HUES64 (cell line): ENCODE results near the gene GLMN. TPM values are rescaled to one million over a fixed set of nuclear protein-coding genes. Genes with fewer than 3 reads are reported as not detected.

ENCODE experiments used
- H3K27ac ChIP-seq: 2 replicates; pipeline ENCODE4 v1.7.0; 2013; ENCODE audit warnings: low read depth, low read length, inconsistent platforms
- H3K27me3 ChIP-seq: 2 replicates; pipeline ENCODE4 v1.6.1; 2013; ENCODE audit warnings: mild to moderate bottlenecking, low read length; ENCODE audit not compliant: insufficient read depth
- H3K36me3 ChIP-seq: 2 replicates; pipeline ENCODE4 v1.6.1; 2013; ENCODE audit warnings: mild to moderate bottlenecking, low read length; ENCODE audit not compliant: insufficient read depth
- H3K4me1 ChIP-seq: 2 replicates; pipeline ENCODE4 v1.6.1; 2013; ENCODE audit warnings: mild to moderate bottlenecking, low read length, moderate library complexity; ENCODE audit not compliant: insufficient read depth
- H3K4me3 ChIP-seq: 2 replicates; pipeline ENCODE4 v1.5.1; 2013; ENCODE audit warnings: mild to moderate bottlenecking, low read length, moderate library complexity
- H3K9ac ChIP-seq: 2 replicates; pipeline ENCODE4 v1.6.1; 2013; ENCODE audit warnings: mild to moderate bottlenecking, low read depth, low read length
- H3K9me3 ChIP-seq: 2 replicates; pipeline ENCODE4 v1.6.1; 2013; ENCODE audit warnings: low read depth, low read length; ENCODE audit not compliant: insufficient read depth
- WGBS: fragments of 150-250, 120-280 bp; methylation state at CpG from one replicate; pipeline ENCODE4 v1.1.7; 2013; ENCODE audit warnings: missing lambda C conversion rate; 5-methylcytosine and 5-hydroxymethylcytosine counted together
- polyA plus RNA-seq, 2 experiments: library from polyadenylated mRNA; stranded (reverse); fragments of 50-300 nt; gene quantifications; one replicate each; pipeline ENCODE4 v1.2.3, GENCODE V29; 2013

Gene GLMN
- 29.5 TPM for polyA plus RNA-seq (2013, experiment 1 of 2)
- polyA plus RNA-seq (2013, experiment 2 of 2): 25.8 TPM

GRCh38 chr1:92298573-92299476 is at the start of gene GLMN, which contains the start of gene RPAP2:
Gene GLMN, minus strand, starts transcription at chr1:92298987. Its CDS starts 988 bp downstream, at chr1:92297999.
Gene RPAP2, plus strand, starts transcription at chr1:92299059. Its CDS starts 15 bp downstream, at chr1:92299074.
- under 1% methylated on average over 76 of the region's 76 CpGs for WGBS
- Histone ChIP-seq H3K4me1 (peaks cover 13% of the 10 kb centered on the region; the same call in 1 of the 2 replicates), H3K9ac (peak within 1 kb of the TSS; percentile 96), H3K36me3 (peaks cover 51% of the 10 kb centered on the region), H3K4me3 (peak within 1 kb of the TSS; percentile 93), H3K9me3 (no peaks in the 10 kb centered on the region), H3K27me3 (no peaks in the 10 kb centered on the region), H3K27ac (peak within 1 kb of the TSS; percentile 91)

- WGBS: 92% methylated on average over 1 of the region's 1 CpG
Measured at GRCh38 chr1:92346866-92347640, 48.3 kb upstream of the GLMN start.

GRCh38 chr1:92343061-92343460 is 44.3 kb upstream of the GLMN start:
- Histone ChIP-seq H3K27ac (no peak overlapping the region), H3K27me3 (no peaks in the 10 kb centered on the region), H3K4me3 (no peak overlapping the region), H3K9me3 (no peaks in the 10 kb centered on the region), H3K4me1 (no peaks in the 10 kb centered on the region), H3K9ac (no peak overlapping the region), H3K36me3 (peaks cover 45% of the 10 kb centered on the region)
- 93% methylated on average over 3 of the region's 3 CpGs for WGBS

More at GRCh38 chr1:92346866-92347640, 48.3 kb upstream of the GLMN start:
- H3K9ac ChIP-seq: no peak overlapping the region
- 0 out of 2 replicates have a peak, but pooled peaks cover 2% of the 10 kb centered on the region for H3K9me3 ChIP-seq
- no peaks in the 10 kb centered on the region for H3K4me1 ChIP-seq
- no peak overlapping the region for H3K4me3 ChIP-seq
- H3K27me3 ChIP-seq: no peaks in the 10 kb centered on the region
- H3K27ac ChIP-seq: no peak overlapping the region
- H3K36me3 ChIP-seq: peaks cover 59% of the 10 kb centered on the region

- H3K9me3 ChIP-seq: no peaks in the 10 kb centered on the region
- peaks cover 46% of the 10 kb centered on the region for H3K36me3 ChIP-seq
- no peak overlapping the region for H3K4me3 ChIP-seq
- H3K9ac ChIP-seq: no peak overlapping the region
- no peak overlapping the region for H3K27ac ChIP-seq
- WGBS: 92% methylated on average over 1 of the region's 1 CpG
- no peaks in the 10 kb centered on the region for H3K27me3 ChIP-seq
- H3K4me1 ChIP-seq: no peaks in the 10 kb centered on the region
Measured at GRCh38 chr1:92342401-92342800, 43.6 kb upstream of the GLMN start.

GRCh38 chr1:92340154-92340553 is 41.4 kb upstream of the GLMN start:
- WGBS: 85% methylated on average over 1 of the region's 1 CpG
- Histone ChIP-seq H3K36me3 (peaks cover 45% of the 10 kb centered on the region), H3K4me1 (no peaks in the 10 kb centered on the region), H3K4me3 (no peak overlapping the region), H3K9me3 (no peaks in the 10 kb centered on the region), H3K9ac (no peak overlapping the region), H3K27ac (no peak overlapping the region), H3K27me3 (no peaks in the 10 kb centered on the region)

- H3K27me3 ChIP-seq: no peaks in the 10 kb centered on the region
- H3K4me1 ChIP-seq: no peaks in the 10 kb centered on the region
- H3K36me3 ChIP-seq: peaks cover 50% of the 10 kb centered on the region
- no peak overlapping the region for H3K9ac ChIP-seq
- no peak overlapping the region for H3K27ac ChIP-seq
- no peak overlapping the region for H3K4me3 ChIP-seq
- H3K9me3 ChIP-seq: no peaks in the 10 kb centered on the region
- 83% methylated on average over 3 of the region's 3 CpGs for WGBS
Measured at GRCh38 chr1:92333668-92334067, 34.9 kb upstream of the GLMN start.

- H3K36me3 ChIP-seq: peaks cover 51% of the 10 kb centered on the region
- no peak overlapping the region for H3K4me3 ChIP-seq
- H3K4me1 ChIP-seq: no peaks in the 10 kb centered on the region
- no peaks in the 10 kb centered on the region for H3K27me3 ChIP-seq
- WGBS: 95% methylated on average over 5 of the region's 6 CpGs
- no peak overlapping the region for H3K9ac ChIP-seq
- H3K27ac ChIP-seq: no peak overlapping the region
- peaks cover 26% of the 10 kb centered on the region; the same call in 1 of the 2 replicates for H3K9me3 ChIP-seq
Measured at GRCh38 chr1:92329347-92330129, 30.8 kb upstream of the GLMN start.

- H3K27me3 ChIP-seq: no peaks in the 10 kb centered on the region
- 97% methylated on average over 4 of the region's 4 CpGs for WGBS
- no peak overlapping the region for H3K4me3 ChIP-seq
- H3K9me3 ChIP-seq: peaks cover 26% of the 10 kb centered on the region; the same call in 1 of the 2 replicates
- no peak overlapping the region for H3K27ac ChIP-seq
- peaks cover 55% of the 10 kb centered on the region for H3K36me3 ChIP-seq
- no peaks in the 10 kb centered on the region for H3K4me1 ChIP-seq
- no peak overlapping the region for H3K9ac ChIP-seq
Measured at GRCh38 chr1:92327794-92328193, 29.0 kb upstream of the GLMN start.

- 95% methylated on average over 1 of the region's 1 CpG for WGBS
Measured at GRCh38 chr1:92326681-92327080, 27.9 kb upstream of the GLMN start.

GRCh38 chr1:92324784-92325183 is 26.0 kb upstream of the GLMN start:
- Histone ChIP-seq H3K4me1 (no peaks in the 10 kb centered on the region), H3K36me3 (peaks cover 64% of the 10 kb centered on the region), H3K27me3 (no peaks in the 10 kb centered on the region), H3K9ac (no peak overlapping the region), H3K27ac (no peak overlapping the region), H3K9me3 (peaks cover 26% of the 10 kb centered on the region; the same call in 1 of the 2 replicates), H3K4me3 (no peak overlapping the region)

More at GRCh38 chr1:92326681-92327080, 27.9 kb upstream of the GLMN start:
- no peaks in the 10 kb centered on the region for H3K27me3 ChIP-seq
- no peak overlapping the region for H3K9ac ChIP-seq
- H3K4me3 ChIP-seq: no peak overlapping the region
- H3K36me3 ChIP-seq: peaks cover 55% of the 10 kb centered on the region
- no peak overlapping the region for H3K27ac ChIP-seq
- H3K9me3 ChIP-seq: peaks cover 26% of the 10 kb centered on the region; the same call in 1 of the 2 replicates
- H3K4me1 ChIP-seq: no peaks in the 10 kb centered on the region
